Tibial nerve (tissue), 4 donors: ENCODE data around the gene NXPH3. TPM values are rescaled to one million over a fixed set of nuclear protein-coding genes. Genes with fewer than 3 reads are reported as not detected.
A peak's percentile ranks its signal among the peaks of the same experiment; 100 is the strongest.

Experiments
- DNase-seq, 2 donors: peaks; one replicate each; pipeline ENCODE4 v3.0.0-alpha.2; 2019; ENCODE audit warnings: low spot score in 2 of 2
- H3K27ac ChIP-seq, 4 donors: fragments of 200-600 bp; sonication (generic) in 3 of 4; one replicate each; pipeline ENCODE4 v1.5.1; 2017 to 2019; ENCODE audit warnings: mild to moderate bottlenecking in 1 of 4
- H3K27me3 ChIP-seq, 2 donors: fragments of 200-600 bp; sonication (generic) in 1 of 2; one replicate each; pipeline versions ENCODE4 v1.5.1 to v1.6.0; 2017 to 2019
- H3K36me3 ChIP-seq, 3 donors: fragments of 200-600 bp; sonication (generic); one replicate each; pipeline ENCODE4 v1.5.1; 2018 to 2019
- H3K4me1 ChIP-seq, 4 donors: fragments of 200-600 bp; sonication (generic) in 3 of 4; one replicate each; pipeline ENCODE4 v1.5.1; 2017 to 2019
- H3K4me3 ChIP-seq, 4 donors: fragments of 200-600 bp; sonication (generic) in 3 of 4; one replicate each; pipeline ENCODE4 v1.5.1; 2017 to 2019; ENCODE audit warnings: mild to moderate bottlenecking in 1 of 4, moderate library complexity in 1 of 4
- H3K9me3 ChIP-seq, 4 donors: fragments of 200-600 bp; sonication (generic) in 3 of 4; one replicate each; pipeline ENCODE4 v1.5.1; 2017 to 2019
- EP300 ChIP-seq, 2 donors: sonication (generic); formaldehyde crosslinking; IDR thresholded peaks; one replicate each; pipeline ENCODE4 v1.6.1; 2017; ENCODE audit warnings: antibody characterized with exemption in 2 of 2, mild to moderate bottlenecking in 1 of 2
- POLR2A ChIP-seq, 2 donors: fragments of 450-650 bp; IDR thresholded peaks; one replicate each; pipeline ENCODE4 v1.6.1; 2017; ENCODE audit warnings: antibody characterized with exemption in 2 of 2, mild to moderate bottlenecking in 2 of 2, moderate library complexity in 2 of 2
- WGBS, 2 donors: methylation state at CpG; one replicate each; pipeline ENCODE4 v1.1.5; 2018; 5-methylcytosine and 5-hydroxymethylcytosine counted together
- total RNA-seq, 4 donors: library from RNA; depleted of rRNA; stranded (reverse); fragments of >200 nt; gene quantifications; one replicate each; pipeline ENCODE4 v1.1.0, GENCODE V29; 2016
- TF ChIP-seq, protein P1 (sequence below), 5 experiments: fragments of 200-600 bp in 3 of 5; fragments of 450-650 bp in 2 of 5; sonication (generic) in 3 of 5; IDR thresholded peaks; one replicate each; pipeline ENCODE4 v1.5.1; 2016 to 2019; ENCODE audit warnings: antibody characterized with exemption in 5 of 5, mild to moderate bottlenecking in 3 of 5, moderate library complexity in 2 of 5

Gene NXPH3
- total RNA-seq, 4 donors from 2014 or later = 5.4 to 21.9 (median 11.4) TPM

DNA sequence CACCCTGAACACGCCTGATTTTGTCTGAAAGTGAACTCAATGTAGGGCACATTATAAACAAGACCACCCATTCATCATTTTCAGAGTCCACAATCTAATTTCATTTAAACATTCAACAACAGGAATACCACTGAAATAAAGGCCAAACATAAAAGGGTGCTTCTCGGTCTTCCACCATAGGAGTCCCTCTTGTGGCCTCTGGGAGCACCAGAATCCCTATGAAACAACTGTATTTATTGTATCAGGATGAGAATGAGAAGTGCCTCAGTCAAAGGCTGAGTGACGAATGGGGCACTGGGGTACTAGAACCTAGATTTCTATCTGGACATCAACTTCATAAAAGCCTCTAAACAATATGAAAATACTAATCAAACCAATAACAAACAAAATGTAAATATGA lies 40.4 kb downstream of the NXPH3 start:
- 47 to 52% methylated on average over 3 of the region's 3 CpGs for WGBS, 2 donors
- H3K4me3 ChIP-seq = no peak overlapping the region
- no peaks in the 10 kb centered on the region for H3K9me3 ChIP-seq
- H3K27me3 ChIP-seq = no peaks in the 10 kb centered on the region
- H3K4me1 ChIP-seq = peaks cover 0 to 36% (median 11%) of the 10 kb centered on the region in 4 donors
- H3K27ac ChIP-seq = peak overlapping the region in 3 of 4 donors; percentile 9 to 60 (median 17)
- no peak for DNase-seq
- TF ChIP-seq, protein P1, sequence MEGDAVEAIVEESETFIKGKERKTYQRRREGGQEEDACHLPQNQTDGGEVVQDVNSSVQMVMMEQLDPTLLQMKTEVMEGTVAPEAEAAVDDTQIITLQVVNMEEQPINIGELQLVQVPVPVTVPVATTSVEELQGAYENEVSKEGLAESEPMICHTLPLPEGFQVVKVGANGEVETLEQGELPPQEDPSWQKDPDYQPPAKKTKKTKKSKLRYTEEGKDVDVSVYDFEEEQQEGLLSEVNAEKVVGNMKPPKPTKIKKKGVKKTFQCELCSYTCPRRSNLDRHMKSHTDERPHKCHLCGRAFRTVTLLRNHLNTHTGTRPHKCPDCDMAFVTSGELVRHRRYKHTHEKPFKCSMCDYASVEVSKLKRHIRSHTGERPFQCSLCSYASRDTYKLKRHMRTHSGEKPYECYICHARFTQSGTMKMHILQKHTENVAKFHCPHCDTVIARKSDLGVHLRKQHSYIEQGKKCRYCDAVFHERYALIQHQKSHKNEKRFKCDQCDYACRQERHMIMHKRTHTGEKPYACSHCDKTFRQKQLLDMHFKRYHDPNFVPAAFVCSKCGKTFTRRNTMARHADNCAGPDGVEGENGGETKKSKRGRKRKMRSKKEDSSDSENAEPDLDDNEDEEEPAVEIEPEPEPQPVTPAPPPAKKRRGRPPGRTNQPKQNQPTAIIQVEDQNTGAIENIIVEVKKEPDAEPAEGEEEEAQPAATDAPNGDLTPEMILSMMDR (IDR thresholded peaks at IDR 0.05) = peak in 4 of 5 experiments; percentile 8 to 22 (median 18)
- no peak for TF ChIP-seq POLR2A (IDR thresholded peaks at IDR 0.05)
- H3K36me3 ChIP-seq = peaks cover 0 to 40% (median 19%) of the 10 kb centered on the region in 3 donors

DNA sequence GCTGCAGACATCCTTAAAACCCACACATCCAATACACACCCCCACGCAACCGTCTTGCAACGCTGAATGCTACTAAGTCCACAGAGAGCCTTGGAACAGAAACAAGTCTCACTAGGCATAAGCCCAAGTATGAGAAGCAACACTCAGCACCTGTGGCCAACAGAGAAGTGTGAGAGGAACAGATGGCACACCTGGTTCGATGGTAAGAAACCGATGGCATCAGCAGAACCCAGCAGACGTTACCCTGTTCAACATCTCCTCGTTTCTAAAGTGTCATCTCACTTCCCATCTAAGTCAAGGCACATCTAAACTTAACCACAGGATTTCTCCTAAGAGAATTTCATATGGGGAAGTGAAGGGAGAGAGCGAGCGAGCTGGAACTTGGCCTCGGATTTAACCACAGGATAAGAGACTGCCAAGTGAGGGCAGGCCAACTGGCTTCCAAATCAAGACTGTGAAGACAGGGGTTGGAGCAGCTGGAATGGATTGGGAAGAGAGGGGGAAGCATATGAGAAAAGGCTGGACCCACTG lies 41.0 kb downstream of the NXPH3 start:
- H3K36me3 ChIP-seq = peaks cover 0 to 45% (median 19%) of the 10 kb centered on the region in 3 donors

DNA sequence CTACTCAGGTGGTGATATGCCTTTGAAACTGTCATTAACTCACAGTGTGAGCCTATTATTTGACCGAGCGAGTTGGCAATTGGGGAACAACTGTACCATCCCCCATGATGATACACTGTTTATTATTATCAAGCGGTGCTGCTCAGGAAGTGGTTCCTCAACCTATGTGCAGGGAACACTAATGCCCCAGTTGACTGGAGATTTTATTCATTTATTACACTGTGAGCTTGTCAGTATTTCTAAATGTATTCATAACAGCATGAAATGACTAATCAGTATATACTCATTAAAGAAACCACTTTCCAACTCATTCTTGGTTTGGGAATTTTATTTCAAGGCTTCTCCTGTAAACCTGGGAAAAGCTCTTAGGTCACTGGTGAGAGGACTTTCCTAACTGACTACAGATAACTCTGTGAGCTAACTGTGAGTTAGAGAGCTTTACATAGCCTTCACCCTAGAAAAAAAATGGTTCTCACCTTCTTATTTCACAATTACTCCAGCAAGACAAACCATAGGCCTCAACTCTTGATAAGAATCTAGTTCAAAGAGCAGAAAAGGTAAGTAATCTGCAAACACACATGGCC lies 42.4 kb downstream of the NXPH3 start:
- peaks cover 0 to 59% (median 19%) of the 10 kb centered on the region in 3 donors for H3K36me3 ChIP-seq
- no peak for DNase-seq
- peaks cover 0 to 30% (median 11%) of the 10 kb centered on the region in 4 donors for H3K4me1 ChIP-seq

More for the DNA sequence above, 41.0 kb downstream of the NXPH3 start:
- peak; percentile 43 to 51 for DNase-seq
- Histone ChIP-seq H3K27me3 (no peaks in the 10 kb centered on the region), H3K9me3 (no peaks in the 10 kb centered on the region), H3K27ac (peak overlapping the region in 3 of 4 donors; percentile 17 to 60 (median 32)), H3K4me3 (no peak overlapping the region), H3K4me1 (peaks cover 0 to 30% (median 11%) of the 10 kb centered on the region in 4 donors)
- 44 to 50% methylated on average over 10 of the region's 10 CpGs for WGBS, 2 donors
- TF ChIP-seq, protein P1 (IDR thresholded peaks at IDR 0.05) = no peak
- TF ChIP-seq EP300 (IDR thresholded peaks at IDR 0.05) = peak in 1 of 2 donors; percentile 56

DNA sequence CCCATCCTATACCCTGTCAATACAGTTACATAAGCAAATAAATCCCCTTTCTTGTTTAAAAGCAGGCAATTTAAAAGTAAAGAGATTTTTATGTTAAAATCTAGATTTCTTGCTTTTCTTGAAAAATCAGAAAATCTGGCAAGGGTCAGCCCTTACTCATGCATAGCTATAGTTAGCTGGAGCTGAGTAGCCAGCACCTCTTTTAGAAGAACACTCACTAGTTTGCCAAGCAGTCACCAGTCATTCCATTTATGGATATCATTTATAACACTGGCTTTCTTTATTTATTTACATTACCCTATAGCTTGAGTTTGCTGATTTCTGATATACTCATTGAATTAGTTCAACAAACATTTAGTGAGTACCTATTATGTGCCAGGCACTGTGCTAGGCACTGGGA lies 45.7 kb downstream of the NXPH3 start:
- Histone ChIP-seq H3K4me1 (peaks cover 0 to 27% (median 7%) of the 10 kb centered on the region in 4 donors), H3K36me3 (peaks cover 0 to 51% (median 19%) of the 10 kb centered on the region in 3 donors), H3K27ac (no peak overlapping the region)

More for the DNA sequence above, 42.4 kb downstream of the NXPH3 start:
- H3K9me3 ChIP-seq = no peaks in the 10 kb centered on the region
- WGBS, 2 donors = 79 to 80% methylated on average over 3 of the region's 3 CpGs
- no peaks in the 10 kb centered on the region for H3K27me3 ChIP-seq
- H3K27ac ChIP-seq = peak overlapping the region in 1 of 4 donors; percentile 60
- H3K4me3 ChIP-seq = no peak overlapping the region
- TF ChIP-seq, protein P1 (IDR thresholded peaks at IDR 0.05) = no peak
- TF ChIP-seq POLR2A (IDR thresholded peaks at IDR 0.05) = no peak
- TF ChIP-seq EP300 (IDR thresholded peaks at IDR 0.05) = no peak

More for the DNA sequence above, 45.7 kb downstream of the NXPH3 start:
- Histone ChIP-seq H3K27me3 (no peaks in the 10 kb centered on the region), H3K4me3 (no peak overlapping the region), H3K9me3 (no peaks in the 10 kb centered on the region)
- no peak for DNase-seq
- TF ChIP-seq POLR2A (IDR thresholded peaks at IDR 0.05) (no peak), EP300 (IDR thresholded peaks at IDR 0.05) (no peak)
- TF ChIP-seq, protein P1 (IDR thresholded peaks at IDR 0.05) = no peak
